ENCODE results near the gene ACOXL. TPM values are rescaled to one million over a fixed set of nuclear protein-coding genes. Genes with fewer than 3 reads are reported as not detected.
A peak's percentile ranks its signal among the peaks of the same experiment; 100 is the strongest.

The ACOXL gene
- total RNA-seq, 1 donor from 2014 or later, result 0.58 TPM

- Histone ChIP-seq H3K27me3 (ENCODE audit: control insufficient read depth, insufficient read depth, low read length) (no peaks in the 10 kb centered on the region), H3K36me3 (ENCODE audit: control insufficient read depth, insufficient read depth, low read length) (no peaks in the 10 kb centered on the region), H3K4me3 (ENCODE audit: low read depth, low read length) (no peak overlapping the region)
- TF ChIP-seq, protein P1, sequence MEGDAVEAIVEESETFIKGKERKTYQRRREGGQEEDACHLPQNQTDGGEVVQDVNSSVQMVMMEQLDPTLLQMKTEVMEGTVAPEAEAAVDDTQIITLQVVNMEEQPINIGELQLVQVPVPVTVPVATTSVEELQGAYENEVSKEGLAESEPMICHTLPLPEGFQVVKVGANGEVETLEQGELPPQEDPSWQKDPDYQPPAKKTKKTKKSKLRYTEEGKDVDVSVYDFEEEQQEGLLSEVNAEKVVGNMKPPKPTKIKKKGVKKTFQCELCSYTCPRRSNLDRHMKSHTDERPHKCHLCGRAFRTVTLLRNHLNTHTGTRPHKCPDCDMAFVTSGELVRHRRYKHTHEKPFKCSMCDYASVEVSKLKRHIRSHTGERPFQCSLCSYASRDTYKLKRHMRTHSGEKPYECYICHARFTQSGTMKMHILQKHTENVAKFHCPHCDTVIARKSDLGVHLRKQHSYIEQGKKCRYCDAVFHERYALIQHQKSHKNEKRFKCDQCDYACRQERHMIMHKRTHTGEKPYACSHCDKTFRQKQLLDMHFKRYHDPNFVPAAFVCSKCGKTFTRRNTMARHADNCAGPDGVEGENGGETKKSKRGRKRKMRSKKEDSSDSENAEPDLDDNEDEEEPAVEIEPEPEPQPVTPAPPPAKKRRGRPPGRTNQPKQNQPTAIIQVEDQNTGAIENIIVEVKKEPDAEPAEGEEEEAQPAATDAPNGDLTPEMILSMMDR (IDR thresholded peaks at IDR 0.05; ENCODE audit: insufficient read depth, low read length, poor library complexity, severe bottlenecking), result peak; percentile 33
- no peak for DNase-seq (ENCODE audit: low read depth)
Measured at GRCh38 chr2:110755491-110756078, 23.2 kb downstream of the ACOXL start.

DNA sequence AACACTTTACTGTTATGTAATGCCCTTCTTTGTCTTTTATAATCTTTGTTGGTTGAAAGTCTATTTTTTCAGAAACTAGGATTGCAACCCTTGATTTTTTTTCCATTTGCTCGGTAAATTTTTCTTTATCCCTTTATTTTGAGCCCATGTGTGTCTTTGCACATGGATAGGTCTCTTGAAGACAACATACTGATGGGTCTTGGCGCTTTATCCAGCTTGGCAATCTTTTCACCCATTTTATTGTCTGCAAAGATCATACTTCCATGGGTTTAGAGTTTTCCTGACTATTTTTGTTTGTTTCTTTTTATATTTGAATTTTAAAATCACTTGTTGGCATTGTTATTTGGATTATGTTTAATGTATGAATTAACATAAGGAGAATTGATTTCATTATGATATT lies 27.0 kb downstream of the ACOXL start:
- no peak for DNase-seq (ENCODE audit: low read depth)
- TF ChIP-seq, protein P1 (IDR thresholded peaks at IDR 0.05; ENCODE audit: insufficient read depth, low read length, poor library complexity, severe bottlenecking), result no peak
- Histone ChIP-seq H3K27me3 (ENCODE audit: control insufficient read depth, insufficient read depth, low read length) (no peaks in the 10 kb centered on the region), H3K4me3 (ENCODE audit: low read depth, low read length) (no peak overlapping the region), H3K36me3 (ENCODE audit: control insufficient read depth, insufficient read depth, low read length) (no peaks in the 10 kb centered on the region)

GRCh38 chr2:110764931-110765330 lies 32.6 kb downstream of the ACOXL start:
- Histone ChIP-seq H3K36me3 (ENCODE audit: control insufficient read depth, insufficient read depth, low read length) (no peaks in the 10 kb centered on the region), H3K27me3 (ENCODE audit: control insufficient read depth, insufficient read depth, low read length) (peaks cover under 1% of the 10 kb centered on the region), H3K4me3 (ENCODE audit: low read depth, low read length) (no peak overlapping the region)
- TF ChIP-seq, protein P1 (IDR thresholded peaks at IDR 0.05; ENCODE audit: insufficient read depth, low read length, poor library complexity, severe bottlenecking), result no peak
- DNase-seq (ENCODE audit: low read depth), result no peak

- TF ChIP-seq, protein P1 (IDR thresholded peaks at IDR 0.05; ENCODE audit: insufficient read depth, low read length, poor library complexity, severe bottlenecking), result no peak
- DNase-seq (ENCODE audit: low read depth), result no peak
- Histone ChIP-seq H3K27me3 (ENCODE audit: control insufficient read depth, insufficient read depth, low read length) (peaks cover 2% of the 10 kb centered on the region), H3K36me3 (ENCODE audit: control insufficient read depth, insufficient read depth, low read length) (no peaks in the 10 kb centered on the region), H3K4me3 (ENCODE audit: low read depth, low read length) (no peak overlapping the region)
Measured at GRCh38 chr2:110766291-110766690, 33.9 kb downstream of the ACOXL start.

GRCh38 chr2:110768591-110768990 lies 36.2 kb downstream of the ACOXL start:
- Histone ChIP-seq H3K36me3 (ENCODE audit: control insufficient read depth, insufficient read depth, low read length) (no peaks in the 10 kb centered on the region), H3K4me3 (ENCODE audit: low read depth, low read length) (no peak overlapping the region), H3K27me3 (ENCODE audit: control insufficient read depth, insufficient read depth, low read length) (peaks cover 10% of the 10 kb centered on the region)
- TF ChIP-seq, protein P1 (IDR thresholded peaks at IDR 0.05; ENCODE audit: insufficient read depth, low read length, poor library complexity, severe bottlenecking), result no peak
- DNase-seq (ENCODE audit: low read depth), result no peak

GRCh38 chr2:110770404-110770958 lies 38.1 kb downstream of the ACOXL start:
- Histone ChIP-seq H3K4me3 (ENCODE audit: low read depth, low read length) (no peak overlapping the region), H3K36me3 (ENCODE audit: control insufficient read depth, insufficient read depth, low read length) (no peaks in the 10 kb centered on the region), H3K27me3 (ENCODE audit: control insufficient read depth, insufficient read depth, low read length) (peaks cover 10% of the 10 kb centered on the region)
- DNase-seq (ENCODE audit: low read depth), result no peak
- TF ChIP-seq, protein P1 (IDR thresholded peaks at IDR 0.05; ENCODE audit: insufficient read depth, low read length, poor library complexity, severe bottlenecking), result no peak

Measured in kidney epithelial cell (primary cell).